GM03348 (cell line): ENCODE results near the gene LARGE2.

Experiments
- DNase-seq: peaks from one replicate; pipeline ENCODE4 v3.0.0; 2012; ENCODE audit warnings: low spot score

The LARGE2 gene

DNA sequence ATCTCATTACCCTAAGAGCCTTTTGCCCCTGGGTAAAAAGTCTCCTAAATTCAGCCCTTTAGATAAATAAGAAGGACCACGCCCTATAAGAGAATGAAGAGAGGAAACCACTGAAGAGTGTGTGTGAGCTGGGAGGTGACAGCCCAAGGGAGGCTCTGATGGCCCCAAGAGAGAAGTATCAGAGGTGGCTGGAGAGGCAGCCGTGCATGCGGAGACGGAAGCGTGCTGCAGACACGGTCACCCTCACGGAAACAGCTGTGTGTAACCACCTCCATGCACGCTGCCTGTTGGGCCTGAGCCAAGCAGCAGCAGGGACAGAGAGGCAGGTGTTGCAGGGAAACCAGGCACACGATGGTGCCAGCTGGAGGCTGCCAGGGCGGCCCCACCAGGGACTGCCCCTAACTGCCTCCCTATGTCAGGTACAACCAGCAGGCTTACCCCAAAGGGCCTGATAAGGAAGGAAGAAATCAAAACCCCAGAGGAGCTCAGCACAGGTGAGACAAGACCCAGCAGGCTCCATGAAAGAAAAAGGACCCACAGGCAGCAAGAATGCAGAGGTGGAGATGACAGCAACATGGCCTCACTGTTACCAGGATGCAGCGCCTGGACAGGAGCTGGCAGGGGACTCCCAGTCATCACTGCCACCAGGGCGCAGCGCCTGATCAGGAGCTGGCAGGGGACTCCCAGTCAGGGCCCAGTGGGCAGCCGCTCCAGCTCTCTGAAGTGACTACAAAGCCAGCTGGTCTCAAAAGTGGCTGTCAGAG, 7.8 kb downstream of the LARGE2 start:
- DNase-seq = no peak

DNA sequence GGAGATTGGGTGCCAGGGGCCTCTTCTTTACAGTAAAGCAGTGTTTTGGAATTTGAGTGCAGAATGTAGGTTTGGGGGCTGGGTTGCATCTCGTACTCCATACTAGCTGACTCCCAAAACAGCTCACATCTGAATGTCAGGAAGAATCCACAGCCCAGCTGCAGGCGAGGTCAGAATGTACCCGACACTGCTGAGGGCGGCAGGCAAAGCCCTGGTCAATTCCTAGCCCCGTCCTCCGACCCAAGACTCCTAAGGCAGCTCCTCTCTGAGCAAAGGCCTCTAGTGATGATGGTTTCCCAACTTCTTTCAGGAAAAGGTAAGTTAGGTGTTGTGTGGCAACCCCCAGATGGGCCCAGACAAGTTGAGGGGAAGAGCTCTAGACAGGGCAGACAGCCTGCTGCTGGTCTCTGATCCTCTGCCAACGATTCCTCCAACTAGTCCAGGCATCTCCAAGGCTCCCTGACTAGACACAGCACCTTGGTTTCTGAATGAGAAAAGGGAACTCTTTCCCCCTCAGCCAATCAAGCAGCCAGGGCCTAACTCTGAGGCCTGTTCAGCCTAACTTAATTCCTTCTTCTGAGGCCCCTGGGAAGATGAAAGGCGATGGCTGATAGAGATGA, 8.6 kb downstream of the LARGE2 start:
- DNase-seq = no peak

GRCh38 chr11:45931739-45932138, 9.3 kb downstream of the LARGE2 start:
- no peak for DNase-seq

DNA sequence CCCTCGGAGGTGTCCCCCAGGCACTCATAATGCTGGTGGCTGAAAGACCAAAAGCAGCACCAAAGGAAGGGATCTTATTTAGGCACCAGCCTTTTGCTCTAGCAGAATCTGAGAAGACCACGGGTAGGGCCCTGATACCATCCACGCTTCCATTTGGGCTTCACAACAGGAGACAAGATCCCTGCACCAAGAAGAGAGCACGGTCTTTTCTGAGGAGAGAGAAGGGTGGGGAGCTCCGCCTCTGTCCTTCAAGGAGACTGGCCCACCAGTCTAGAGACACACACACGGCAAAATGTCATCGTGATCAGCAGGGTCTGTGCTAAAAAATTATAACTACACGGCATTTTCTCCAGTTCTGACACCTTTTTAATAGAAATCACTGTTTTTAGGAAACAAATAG, 9.8 kb downstream of the LARGE2 start:
- DNase-seq = no peak

DNA sequence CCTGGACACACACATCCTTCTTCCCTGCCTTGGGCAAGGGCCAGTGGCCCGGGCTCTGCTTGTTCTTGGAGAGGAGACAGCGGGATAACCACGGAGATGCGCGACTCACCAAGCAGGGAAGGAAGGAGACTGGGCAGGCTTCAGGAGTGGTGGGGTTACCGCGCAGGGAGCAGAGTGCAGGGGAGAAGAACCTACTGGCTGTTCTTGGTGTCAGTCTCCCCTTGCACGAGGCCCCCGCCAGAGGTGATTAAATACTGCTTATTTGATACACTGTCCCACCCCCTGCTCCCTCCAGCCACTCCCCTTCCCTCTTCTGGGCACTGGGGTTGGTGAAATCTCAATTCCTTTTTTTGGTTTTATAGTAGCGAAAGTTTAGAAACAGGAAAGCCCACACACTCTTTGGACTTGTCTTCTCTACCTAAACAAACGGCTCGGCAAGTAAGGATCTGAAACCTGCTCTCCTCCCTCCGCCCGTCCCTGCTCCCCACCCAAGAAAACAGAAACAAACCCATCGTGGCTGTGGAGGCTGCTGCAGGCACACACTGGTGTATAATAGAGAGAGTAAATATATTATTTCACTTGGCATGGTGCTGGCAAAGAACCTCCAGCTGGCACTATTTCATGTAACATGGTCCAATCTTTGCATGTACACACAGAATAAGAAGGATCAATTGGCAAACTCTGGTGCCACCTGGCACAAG, 10.8 kb downstream of the LARGE2 start:
- no peak for DNase-seq

GRCh38 chr11:45933846-45934579, 11.6 kb downstream of the LARGE2 start:
- no peak for DNase-seq

GRCh38 chr11:45934580-45935318, 12.3 kb downstream of the LARGE2 start:
- no peak for DNase-seq

DNA sequence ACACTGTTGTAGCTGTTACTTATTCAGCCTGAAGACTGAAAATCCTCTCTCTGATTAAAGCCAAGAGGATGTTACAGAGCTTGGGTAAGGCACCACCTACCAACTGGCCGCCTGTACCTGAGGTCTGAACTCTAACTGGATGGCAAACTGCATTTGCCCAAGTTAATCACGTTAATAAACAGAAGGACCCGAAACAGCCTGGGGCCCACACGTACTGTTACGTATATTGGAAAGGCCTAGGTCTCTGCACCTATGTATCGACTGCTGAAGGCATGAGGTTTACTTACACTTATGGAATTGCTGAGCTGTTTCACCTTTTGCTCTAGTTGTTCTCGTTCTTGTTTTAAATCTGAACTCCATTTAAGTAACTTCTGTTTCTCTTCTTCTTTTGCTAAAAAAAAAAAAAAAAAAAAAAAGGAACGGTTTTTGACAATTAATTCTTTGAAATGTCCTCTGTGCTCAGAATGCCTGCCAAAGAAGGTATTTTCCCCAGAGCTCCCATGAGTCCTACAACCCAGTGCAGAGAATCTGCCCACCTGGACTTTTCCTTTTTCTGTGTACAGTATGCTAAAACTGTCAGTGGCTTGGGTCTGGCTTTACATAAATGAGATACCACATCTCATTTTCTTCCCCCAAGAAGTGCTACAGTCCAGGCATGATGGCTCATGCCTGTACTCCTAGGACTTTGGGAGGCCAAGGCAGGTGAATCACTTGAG, 13.1 kb downstream of the LARGE2 start:
- no peak for DNase-seq

DNA sequence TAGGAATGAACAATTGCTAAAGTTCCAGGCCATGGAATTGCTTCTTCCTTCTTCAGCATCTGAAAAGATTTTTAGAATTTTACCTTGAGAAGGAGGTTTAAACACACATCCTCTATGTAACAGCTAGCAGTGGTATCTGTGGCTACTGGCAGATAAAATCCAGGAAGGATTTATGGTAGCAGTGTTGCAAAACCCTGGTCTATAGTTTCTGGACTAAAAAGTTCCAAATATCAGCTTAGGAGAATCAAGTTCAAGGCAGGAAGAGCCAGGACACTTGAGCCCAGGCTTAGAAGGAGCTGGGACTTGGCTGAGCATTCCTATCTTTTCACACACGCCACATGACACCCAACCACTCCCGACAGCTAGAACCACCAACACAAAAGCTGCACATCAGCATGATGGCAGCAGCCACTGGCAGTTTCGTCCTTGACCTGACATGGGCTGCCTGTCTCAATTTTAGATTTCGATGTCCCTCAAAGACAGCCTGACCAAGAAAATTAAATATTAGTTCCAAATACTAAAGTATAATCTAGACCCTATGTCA, 14.1 kb downstream of the LARGE2 start:
- DNase-seq = no peak

DNA sequence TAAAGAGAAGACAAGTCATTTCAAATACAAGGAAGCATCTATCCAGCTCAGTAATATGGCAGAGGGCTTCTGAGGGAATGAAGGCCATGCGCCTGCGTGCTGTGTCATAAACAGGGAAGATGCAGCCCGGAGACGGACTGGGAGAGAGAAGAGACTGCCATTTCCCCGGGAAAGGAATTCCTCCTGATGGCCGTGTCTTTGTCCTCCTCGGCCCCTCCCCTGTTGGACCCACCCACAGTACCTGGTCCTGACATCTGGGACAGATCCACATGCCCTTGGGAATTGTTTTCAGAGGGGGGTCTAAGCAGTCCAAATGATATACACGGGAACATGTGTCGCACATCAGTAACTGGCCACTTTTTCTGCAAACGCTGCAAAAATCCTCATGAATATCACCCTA, 15.5 kb downstream of the LARGE2 start:
- DNase-seq = no peak

DNA sequence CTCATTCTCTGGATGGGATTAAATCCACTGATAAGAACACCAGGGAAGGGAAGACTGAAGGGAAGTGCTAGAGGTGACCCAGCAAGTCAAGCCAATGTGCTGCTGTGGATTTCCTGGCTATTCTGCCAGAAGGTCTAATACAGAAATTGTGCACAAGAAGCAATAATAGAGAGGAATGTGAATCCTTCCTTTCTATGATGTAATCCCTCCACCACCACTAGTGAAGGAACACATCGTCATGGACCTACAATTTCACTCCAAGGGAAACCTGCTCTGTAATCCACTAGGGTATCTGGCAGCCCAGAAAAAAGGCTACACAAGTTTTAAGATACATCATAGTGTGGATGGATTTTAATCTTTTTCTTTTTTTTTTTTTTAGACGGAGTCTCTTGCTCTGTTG, 17.4 kb downstream of the LARGE2 start:
- DNase-seq = peak; percentile 45

DNA sequence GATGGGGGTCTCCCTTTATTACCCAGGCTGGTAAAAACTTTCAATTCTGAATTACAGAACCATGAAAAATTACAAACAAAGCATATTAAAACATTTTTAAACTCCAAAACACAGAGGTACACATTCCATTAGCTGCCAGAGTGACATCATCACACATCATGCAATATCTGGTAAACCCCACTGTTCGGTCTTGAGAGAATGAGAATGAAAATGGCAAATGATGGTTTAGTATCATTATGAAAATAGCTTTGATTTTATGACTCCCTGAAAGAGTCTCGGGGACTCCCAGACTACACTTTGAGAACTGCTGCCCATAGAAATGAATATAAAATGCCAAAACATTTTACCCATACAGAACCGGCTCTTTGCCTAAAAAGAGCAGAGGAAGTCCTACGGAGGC, 18.8 kb downstream of the LARGE2 start:
- DNase-seq = no peak

GRCh38 chr11:45942381-45942780, 19.9 kb downstream of the LARGE2 start:
- DNase-seq = no peak

DNA sequence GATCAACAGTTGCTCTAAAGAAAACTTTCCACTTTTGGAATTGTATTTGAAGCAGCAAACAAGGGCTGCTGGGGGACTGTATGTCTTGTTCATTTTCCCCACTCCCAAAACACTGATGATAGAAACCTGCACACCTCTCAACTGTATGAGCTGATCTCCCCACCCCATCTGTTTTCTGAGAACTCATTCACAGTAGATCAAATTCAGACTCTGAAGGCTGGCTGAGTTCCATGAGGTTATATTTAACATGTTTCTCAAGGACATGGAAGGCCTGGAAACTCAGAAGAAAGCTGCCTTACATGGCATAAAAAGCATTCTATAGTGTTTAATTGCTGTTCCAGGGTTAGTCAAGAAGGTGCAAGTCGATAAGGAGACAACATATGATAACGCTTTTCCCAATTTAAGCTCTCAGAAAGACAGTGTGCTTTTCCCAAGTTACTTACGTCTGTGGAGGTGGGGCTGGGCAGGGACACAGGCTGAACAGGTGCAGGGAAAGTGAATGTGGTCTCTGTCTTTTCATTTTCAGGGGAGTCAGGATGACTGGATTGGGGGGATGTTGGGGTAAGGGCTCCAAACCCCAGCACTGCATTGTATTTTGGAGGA, 23.0 kb downstream of the LARGE2 start:
- DNase-seq = no peak

- DNase-seq = no peak
Observed at GRCh38 chr11:45947885-45948284, 25.4 kb downstream of the LARGE2 start.

- DNase-seq = no peak
Observed at GRCh38 chr11:45948356-45948755, 25.9 kb downstream of the LARGE2 start.

DNA sequence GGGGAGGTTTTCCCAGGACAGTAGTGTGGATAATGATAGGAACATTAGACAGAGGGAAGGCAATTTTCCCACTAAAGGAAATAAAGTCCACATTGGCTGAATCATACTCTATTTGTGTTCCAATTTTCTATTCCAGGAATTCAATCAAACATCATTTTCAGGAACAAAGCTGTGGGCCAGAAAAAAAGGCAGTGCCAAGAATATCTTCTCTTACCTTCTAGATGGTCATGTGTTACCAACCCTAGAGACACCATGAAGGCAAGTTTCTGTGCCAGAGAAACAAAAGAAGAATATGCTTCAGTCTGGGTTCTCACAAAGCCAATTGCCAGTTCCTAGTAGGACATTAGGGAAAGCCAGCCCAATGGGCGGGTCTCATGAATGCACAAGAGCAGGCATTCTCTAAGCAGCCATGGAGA, 27.5 kb downstream of the LARGE2 start:
- DNase-seq = no peak

GRCh38 chr11:45959851-45960250, 37.4 kb downstream of the LARGE2 start:
- peak; percentile 54 for DNase-seq

DNA sequence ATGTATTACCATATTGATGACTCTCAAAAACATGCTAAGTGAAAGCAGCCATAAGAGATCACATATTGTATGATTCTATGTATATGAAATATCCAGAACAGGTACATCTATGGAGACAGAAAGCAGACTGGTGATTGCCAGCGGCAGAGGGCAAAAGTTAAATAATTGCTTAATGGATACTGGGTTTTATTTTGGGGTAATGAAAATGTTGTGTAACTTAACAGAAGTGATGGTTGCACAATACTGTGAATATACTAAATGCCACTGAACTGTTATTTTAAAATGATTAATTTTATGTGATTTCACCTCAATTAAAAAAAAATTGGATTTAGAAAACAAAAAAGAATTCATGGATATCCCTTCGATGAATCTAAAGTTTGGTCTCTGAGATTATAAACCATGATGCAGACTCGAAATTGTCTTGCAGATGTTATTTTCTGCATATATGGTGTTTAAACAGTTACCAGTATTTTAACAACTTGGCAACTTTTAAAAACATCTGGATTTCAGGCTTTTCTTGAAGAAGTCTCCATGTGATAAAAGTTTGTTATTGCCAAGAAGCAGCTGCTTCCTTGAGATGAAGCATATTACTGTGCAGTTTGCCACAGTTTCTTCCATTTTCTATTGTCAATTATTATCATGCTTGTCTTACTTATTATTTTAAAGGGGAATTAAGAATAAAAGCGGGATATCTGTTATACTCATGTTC, 38.1 kb downstream of the LARGE2 start:
- peak; percentile 31 for DNase-seq

DNA sequence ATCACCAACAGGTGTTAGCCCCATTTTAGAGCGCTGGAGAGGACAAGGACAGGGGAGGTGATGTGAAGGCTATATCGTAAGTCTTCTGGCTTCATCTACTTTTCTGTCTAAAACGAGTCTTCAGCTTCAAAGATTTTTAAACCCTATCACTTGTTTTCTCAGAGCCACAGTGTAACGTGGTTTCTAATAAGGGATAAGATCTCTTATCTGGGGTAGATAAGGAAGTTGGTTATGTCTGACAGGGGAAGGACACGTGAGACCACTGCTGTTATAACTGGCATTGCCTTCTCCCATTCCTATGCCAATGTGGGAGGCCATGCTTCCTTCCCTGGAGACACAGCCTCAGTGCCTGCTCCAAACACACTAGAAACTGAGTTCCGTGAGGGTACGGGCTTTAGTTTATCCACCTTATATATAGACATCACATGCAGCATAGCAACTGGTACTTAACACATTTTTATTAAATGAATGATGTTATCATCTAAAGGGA, 39.3 kb downstream of the LARGE2 start:
- no peak for DNase-seq
